Measurements from ENCODE around the gene FGB.
"Not testable (repeated sequence)": the region's sequence is repeated elsewhere in the genome, so short reads cannot be mapped to it uniquely, and the experiment has no call there.

The FGB gene

DNA sequence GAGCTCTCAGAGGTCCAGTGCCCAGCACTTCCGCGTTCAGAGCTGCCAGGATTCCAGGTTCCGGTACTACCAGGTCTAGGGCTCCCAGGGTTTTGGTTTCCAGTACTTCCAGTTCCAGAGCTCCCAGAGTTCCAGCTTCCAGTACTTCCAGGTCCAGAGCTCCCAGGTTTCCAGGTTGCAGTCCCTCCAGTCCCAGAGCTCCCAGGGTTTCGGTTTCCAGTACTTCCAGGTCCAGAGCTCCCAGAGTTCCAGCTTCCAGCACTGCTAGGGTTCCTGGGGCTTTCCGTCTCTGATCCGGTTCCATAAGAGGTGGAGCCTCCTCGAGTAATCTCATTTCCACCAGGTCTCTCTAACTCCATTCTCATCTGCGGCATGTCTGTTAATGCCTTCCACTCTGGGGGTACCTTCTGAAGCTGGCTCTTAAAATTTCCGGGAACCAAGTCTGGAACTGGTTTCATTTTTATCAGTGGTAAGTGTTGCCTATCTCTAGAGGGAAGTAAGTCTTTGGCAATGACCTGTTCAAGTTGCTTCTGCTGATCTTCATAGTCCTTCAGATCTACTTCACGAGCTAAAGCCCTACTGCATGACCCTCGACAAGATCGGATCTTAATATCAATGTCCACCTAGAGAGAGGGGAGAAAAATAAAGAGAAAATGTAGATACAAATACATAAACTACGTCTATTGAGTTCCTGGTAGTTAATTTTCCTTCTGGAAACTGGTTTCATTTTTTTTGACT is 23.7 kb downstream of the FGB start:
- no peak for TF ChIP-seq TAF1 (IDR thresholded peaks at IDR 0.05; ENCODE audit: borderline replicate concordance, low read depth, low read length)
- no peak for DNase-seq (ENCODE audit: insufficient read length)
- FAIRE-seq, result no peak

GRCh38 chr4:154588198-154588597 is 25.4 kb downstream of the FGB start:
- DNase-seq (ENCODE audit: insufficient read length) (no peak), FAIRE-seq (no peak)
- no peak for TF ChIP-seq POLR2AphosphoS5 (IDR thresholded peaks at IDR 0.05; ENCODE audit: low read depth, low read length)
- TF ChIP-seq TAF1 (IDR thresholded peaks at IDR 0.05; ENCODE audit: borderline replicate concordance, low read depth, low read length), result no peak
- TF ChIP-seq POLR2A (IDR thresholded peaks at IDR 0.05; ENCODE audit: low read depth, low read length), result no peak

GRCh38 chr4:154589296-154590197 is 26.7 kb downstream of the FGB start:
- FAIRE-seq (no peak), DNase-seq (ENCODE audit: insufficient read length) (no peak)
- no peak for TF ChIP-seq TAF1 (IDR thresholded peaks at IDR 0.05; ENCODE audit: borderline replicate concordance, low read depth, low read length)
- no peak for TF ChIP-seq POLR2AphosphoS5 (IDR thresholded peaks at IDR 0.05; ENCODE audit: low read depth, low read length)
- no peak for TF ChIP-seq POLR2A (IDR thresholded peaks at IDR 0.05; ENCODE audit: low read depth, low read length)

DNA sequence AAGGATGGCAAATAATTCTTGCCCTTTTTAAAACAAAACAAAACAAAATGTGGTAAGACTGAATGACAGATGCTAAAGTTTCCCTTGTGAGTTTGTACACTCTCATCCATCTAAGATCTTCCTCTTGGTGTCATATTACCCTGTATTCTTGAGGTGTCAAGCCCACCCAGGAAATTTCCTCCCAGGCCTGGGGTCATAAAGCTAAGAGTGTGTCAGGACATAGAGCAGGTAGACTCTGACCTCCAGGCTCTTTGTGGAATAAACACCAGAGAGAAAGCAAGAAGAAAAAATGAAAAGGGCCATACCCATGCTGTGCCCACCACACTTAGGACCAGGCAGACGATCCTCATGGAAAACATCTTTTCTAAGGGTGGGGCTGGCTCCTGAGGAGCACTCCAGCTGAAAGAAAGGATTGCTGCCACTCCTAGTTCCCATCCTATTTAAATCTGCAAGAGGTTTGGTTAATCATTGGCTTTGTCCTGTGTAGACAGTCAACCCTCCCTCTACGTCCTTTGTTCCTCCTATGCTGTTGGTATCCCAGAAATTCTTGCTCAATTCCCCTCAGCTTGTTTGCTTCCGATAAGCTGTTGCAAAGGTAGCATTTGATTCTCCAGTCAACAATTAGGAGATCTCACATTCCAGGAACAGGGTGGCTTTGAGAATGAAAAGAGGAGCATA is 27.7 kb downstream of the FGB start, which contains the start of gene FGA:
Gene FGA, minus strand, starts transcription at position 414 of the 678 bp plus-strand sequence. Its CDS starts 55 bp downstream, at position 359.
- FAIRE-seq, result no peak
- DNase-seq (ENCODE audit: insufficient read length), result no peak

DNA sequence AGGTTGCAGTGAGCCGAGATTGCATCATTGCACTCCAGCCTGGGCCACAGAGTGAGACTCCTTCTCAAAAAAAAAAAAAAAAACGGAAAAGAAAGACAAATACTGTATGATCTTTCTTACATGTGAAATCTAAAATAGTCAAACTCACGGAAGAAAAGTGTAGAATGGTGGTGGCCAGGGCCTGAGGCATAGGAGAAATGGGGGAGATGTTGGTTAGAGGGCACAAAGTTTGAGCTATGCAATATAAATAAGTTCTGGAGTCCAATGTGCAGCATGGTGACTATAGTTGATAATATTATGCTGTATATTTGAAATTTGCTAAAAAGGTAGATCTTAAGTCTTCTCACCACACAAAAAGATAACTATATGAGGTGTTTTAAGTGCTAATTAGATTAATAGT is 29.1 kb downstream of the FGB start:
- no peak for FAIRE-seq
- TF ChIP-seq POLR2AphosphoS5 (IDR thresholded peaks at IDR 0.05; ENCODE audit: low read depth, low read length) (no peak), TAF1 (IDR thresholded peaks at IDR 0.05; ENCODE audit: borderline replicate concordance, low read depth, low read length) (no peak), POLR2A (IDR thresholded peaks at IDR 0.05; ENCODE audit: low read depth, low read length) (no peak)
- DNase-seq (ENCODE audit: insufficient read length), result no peak

More for the DNA sequence above, 27.7 kb downstream of the FGB start, which contains the start of gene FGA:
- no peak for TF ChIP-seq POLR2AphosphoS5 (IDR thresholded peaks at IDR 0.05; ENCODE audit: low read depth, low read length)
- TF ChIP-seq TAF1 (IDR thresholded peaks at IDR 0.05; ENCODE audit: borderline replicate concordance, low read depth, low read length), result no peak
- TF ChIP-seq POLR2A (IDR thresholded peaks at IDR 0.05; ENCODE audit: low read depth, low read length), result no peak

GRCh38 chr4:154593868-154594267 is 31.1 kb downstream of the FGB start:
- DNase-seq (ENCODE audit: insufficient read length) (no peak), FAIRE-seq (no peak)
- TF ChIP-seq POLR2A (IDR thresholded peaks at IDR 0.05; ENCODE audit: low read depth, low read length), result no peak
- TF ChIP-seq TAF1 (IDR thresholded peaks at IDR 0.05; ENCODE audit: borderline replicate concordance, low read depth, low read length), result no peak
- TF ChIP-seq POLR2AphosphoS5 (IDR thresholded peaks at IDR 0.05; ENCODE audit: low read depth, low read length), result no peak

GRCh38 chr4:154594343-154594742 is 31.5 kb downstream of the FGB start:
- not testable (repeated sequence) for DNase-seq (ENCODE audit: insufficient read length); FAIRE-seq

DNA sequence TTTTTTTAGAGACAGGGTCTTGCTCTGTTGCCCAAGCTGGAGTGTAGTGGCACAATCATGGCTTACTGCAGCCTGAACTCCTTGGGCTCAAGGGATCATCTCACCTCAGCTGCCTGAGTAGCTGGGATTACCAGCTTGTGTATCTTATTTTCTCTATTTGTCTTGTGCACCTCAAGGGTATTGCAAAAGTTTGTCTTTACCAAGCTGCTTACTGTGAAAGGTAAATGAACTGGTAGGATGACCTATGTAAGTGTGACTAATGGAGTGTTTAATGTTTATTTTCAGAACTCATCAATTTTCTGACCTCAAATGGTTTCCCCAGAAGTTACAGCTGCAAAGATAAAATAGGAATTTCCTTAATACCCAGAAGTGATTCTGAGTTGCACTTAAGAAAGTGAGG is 33.0 kb downstream of the FGB start:
- no peak for DNase-seq (ENCODE audit: insufficient read length)
- no peak for FAIRE-seq
- TF ChIP-seq POLR2A (IDR thresholded peaks at IDR 0.05; ENCODE audit: low read depth, low read length) (no peak), TAF1 (IDR thresholded peaks at IDR 0.05; ENCODE audit: borderline replicate concordance, low read depth, low read length) (no peak), POLR2AphosphoS5 (IDR thresholded peaks at IDR 0.05; ENCODE audit: low read depth, low read length) (no peak)

DNA sequence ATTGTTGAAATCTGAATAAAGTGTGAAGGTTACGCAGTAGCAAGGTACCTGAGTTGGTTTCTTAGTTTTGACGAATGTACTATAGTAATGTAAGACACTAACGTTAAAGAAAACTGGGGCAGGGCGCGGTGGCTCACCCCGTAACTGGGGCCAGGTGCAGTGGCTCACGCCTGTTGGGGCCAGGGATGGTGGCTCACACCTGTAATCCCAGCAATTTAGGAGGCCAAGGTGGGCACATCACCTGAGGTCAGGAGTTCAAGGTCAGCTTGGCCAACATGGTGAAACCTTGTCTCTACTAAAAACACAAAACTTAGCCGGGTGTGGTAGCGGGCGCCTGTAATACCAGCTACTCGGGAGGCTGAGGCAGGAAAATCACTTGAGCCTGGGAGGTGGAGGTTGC is 34.5 kb downstream of the FGB start:
- not testable (repeated sequence) for DNase-seq (ENCODE audit: insufficient read length); FAIRE-seq

GRCh38 chr4:154597798-154598774 is 35.3 kb downstream of the FGB start:
- TF ChIP-seq POLR2AphosphoS5 (IDR thresholded peaks at IDR 0.05; ENCODE audit: low read depth, low read length) (no peak), POLR2A (IDR thresholded peaks at IDR 0.05; ENCODE audit: low read depth, low read length) (no peak), TAF1 (IDR thresholded peaks at IDR 0.05; ENCODE audit: borderline replicate concordance, low read depth, low read length) (no peak)
- FAIRE-seq (no peak), DNase-seq (ENCODE audit: insufficient read length) (no peak)
